ENCODE data around the gene ACOT8. TPM values are rescaled to one million over a fixed set of nuclear protein-coding genes. Genes with fewer than 3 reads are reported as not detected.

Gene ACOT8
- total RNA-seq, 1 donor from 2014 or later: 50.6 TPM

DNA sequence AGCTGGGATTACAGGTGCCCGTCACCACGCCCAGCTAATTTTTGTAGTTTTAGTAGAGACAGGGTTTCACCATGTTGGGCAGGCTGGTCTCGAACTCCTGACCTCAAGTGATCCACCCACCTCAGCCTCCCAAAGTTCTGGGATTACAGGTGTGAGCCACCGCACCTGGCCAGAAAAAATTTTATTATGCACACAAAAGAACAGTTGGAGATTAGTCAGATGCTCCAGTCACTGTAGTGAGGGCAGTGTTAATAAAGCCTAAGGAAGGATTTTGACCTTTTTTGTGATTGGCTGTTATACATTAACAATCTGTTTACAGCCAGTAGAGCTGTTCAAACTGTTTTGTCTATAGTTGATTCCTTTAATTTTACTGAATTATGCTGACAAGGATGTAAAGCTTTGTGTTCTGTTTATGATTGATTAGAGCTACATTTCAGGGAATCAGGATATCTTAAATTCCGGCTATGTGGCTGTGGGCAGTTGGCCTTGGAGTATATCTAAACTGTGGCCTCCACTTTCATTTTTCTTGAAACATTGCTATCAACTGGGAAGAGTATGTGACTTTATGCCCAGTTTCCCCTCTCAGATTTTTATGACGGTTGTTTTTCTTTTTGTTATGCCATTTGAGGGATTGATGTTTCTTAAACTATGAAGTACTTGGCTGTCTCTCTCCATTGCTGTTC is 10.1 kb upstream of the ACOT8 start:
- no peaks in the 10 kb centered on the region for H3K36me3 ChIP-seq
- no peak for DNase-seq (ENCODE audit: extremely low spot score in 2 of 2)
- H3K4me3 ChIP-seq: no peak overlapping the region
- H3K27me3 ChIP-seq: no peaks in the 10 kb centered on the region
- no peaks in the 10 kb centered on the region for H3K4me1 ChIP-seq
- intact Hi-C loops (cut with DNase I): no loop called here
- H3K9me3 ChIP-seq: no peaks in the 10 kb centered on the region
- TF ChIP-seq POLR2AphosphoS5 (IDR thresholded peaks at IDR 0.05; ENCODE audit: insufficient read depth in 1 of 2, low read depth in 1 of 2): no peak
- no peak overlapping the region for H3K27ac ChIP-seq

DNA sequence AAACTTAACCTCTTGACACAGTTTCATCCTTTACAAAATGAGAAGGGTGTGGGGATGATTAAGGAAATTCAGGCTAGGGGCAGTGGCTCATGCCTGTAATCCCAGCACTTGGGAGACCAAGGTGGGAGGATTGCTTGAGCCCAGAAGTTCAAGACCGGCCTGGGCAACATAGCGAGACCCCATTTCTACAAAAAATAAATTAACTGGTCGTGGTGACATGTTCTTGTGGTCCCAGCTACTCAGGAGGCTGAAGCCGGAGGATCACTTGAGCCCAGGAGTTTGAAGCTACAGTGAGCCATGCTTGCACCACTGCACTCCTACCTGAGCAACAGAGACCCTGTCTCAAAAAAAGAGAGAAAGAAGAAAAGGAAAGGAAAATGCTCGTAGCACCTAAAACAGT is 9.3 kb upstream of the ACOT8 start:
- no peaks in the 10 kb centered on the region for H3K27me3 ChIP-seq
- no peaks in the 10 kb centered on the region for H3K4me1 ChIP-seq

DNA sequence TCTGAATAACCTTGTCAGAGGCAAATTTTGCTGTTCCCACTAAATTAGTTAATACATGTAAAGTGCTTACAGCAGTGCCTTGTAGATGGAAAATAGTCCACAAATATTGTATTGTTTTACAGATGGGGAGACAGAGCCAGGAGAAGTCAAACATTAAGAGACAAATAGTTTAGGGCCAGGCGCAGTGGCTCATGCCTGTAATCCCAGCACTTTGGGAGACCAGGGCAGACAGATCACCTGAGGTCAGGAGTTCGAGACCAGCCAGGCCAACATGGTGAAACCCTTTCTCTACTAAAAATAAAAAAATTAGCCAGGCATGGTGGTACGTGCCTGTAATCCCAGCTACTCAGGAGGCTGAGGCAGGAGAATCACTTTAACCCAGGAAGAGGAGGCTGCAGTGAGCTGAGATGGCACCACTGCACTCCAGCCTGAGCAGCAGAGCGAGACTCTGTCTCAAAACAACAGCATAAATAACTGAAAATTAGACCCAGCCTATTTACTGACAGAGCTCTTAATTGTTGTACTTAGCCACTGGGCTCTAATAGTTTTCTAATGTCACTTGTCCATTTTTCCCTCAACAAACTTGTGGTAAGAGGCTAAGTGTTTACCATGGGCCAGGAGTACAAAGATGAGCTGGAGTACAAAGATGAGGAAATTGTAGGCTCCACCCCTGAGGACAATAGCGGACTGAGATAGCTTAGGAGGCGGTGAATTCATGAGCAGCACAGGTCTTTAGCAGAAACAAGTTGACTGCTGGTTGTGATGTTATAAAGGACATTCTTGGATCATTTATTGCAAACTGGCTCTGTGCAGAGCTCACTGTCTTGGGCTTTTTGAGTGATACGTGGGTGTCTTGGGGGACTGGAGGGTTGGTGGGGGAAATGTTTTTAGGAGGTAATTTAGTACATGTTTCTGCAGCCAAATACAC is 6.6 kb upstream of the ACOT8 start:
- H3K36me3 ChIP-seq: no peaks in the 10 kb centered on the region
- TF ChIP-seq, protein P1, sequence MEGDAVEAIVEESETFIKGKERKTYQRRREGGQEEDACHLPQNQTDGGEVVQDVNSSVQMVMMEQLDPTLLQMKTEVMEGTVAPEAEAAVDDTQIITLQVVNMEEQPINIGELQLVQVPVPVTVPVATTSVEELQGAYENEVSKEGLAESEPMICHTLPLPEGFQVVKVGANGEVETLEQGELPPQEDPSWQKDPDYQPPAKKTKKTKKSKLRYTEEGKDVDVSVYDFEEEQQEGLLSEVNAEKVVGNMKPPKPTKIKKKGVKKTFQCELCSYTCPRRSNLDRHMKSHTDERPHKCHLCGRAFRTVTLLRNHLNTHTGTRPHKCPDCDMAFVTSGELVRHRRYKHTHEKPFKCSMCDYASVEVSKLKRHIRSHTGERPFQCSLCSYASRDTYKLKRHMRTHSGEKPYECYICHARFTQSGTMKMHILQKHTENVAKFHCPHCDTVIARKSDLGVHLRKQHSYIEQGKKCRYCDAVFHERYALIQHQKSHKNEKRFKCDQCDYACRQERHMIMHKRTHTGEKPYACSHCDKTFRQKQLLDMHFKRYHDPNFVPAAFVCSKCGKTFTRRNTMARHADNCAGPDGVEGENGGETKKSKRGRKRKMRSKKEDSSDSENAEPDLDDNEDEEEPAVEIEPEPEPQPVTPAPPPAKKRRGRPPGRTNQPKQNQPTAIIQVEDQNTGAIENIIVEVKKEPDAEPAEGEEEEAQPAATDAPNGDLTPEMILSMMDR (IDR thresholded peaks at IDR 0.05): no peak
- no peak for TF ChIP-seq POLR2AphosphoS5 (IDR thresholded peaks at IDR 0.05; ENCODE audit: insufficient read depth in 1 of 2, low read depth in 1 of 2)
- TF ChIP-seq POLR2A (IDR thresholded peaks at IDR 0.05): no peak
- no peaks in the 10 kb centered on the region for H3K27me3 ChIP-seq
- DNase-seq (ENCODE audit: extremely low spot score in 2 of 2): no peak
- no peak overlapping the region for H3K27ac ChIP-seq
- intact Hi-C loops (cut with DNase I): no loop called here
- no peak overlapping the region for H3K4me3 ChIP-seq
- H3K4me1 ChIP-seq: no peaks in the 10 kb centered on the region
- H3K9me3 ChIP-seq: no peaks in the 10 kb centered on the region

More for the DNA sequence above, 9.3 kb upstream of the ACOT8 start:
- Histone ChIP-seq H3K4me3 (no peak overlapping the region), H3K36me3 (no peaks in the 10 kb centered on the region), H3K27ac (no peak overlapping the region), H3K9me3 (no peaks in the 10 kb centered on the region)
- no peak for TF ChIP-seq POLR2AphosphoS5 (IDR thresholded peaks at IDR 0.05; ENCODE audit: insufficient read depth in 1 of 2, low read depth in 1 of 2)
- TF ChIP-seq, protein P1 (IDR thresholded peaks at IDR 0.05): no peak
- no peak for TF ChIP-seq POLR2A (IDR thresholded peaks at IDR 0.05)
- DNase-seq (ENCODE audit: extremely low spot score in 2 of 2): no peak
- intact Hi-C loops (cut with DNase I): no loop called here

DNA sequence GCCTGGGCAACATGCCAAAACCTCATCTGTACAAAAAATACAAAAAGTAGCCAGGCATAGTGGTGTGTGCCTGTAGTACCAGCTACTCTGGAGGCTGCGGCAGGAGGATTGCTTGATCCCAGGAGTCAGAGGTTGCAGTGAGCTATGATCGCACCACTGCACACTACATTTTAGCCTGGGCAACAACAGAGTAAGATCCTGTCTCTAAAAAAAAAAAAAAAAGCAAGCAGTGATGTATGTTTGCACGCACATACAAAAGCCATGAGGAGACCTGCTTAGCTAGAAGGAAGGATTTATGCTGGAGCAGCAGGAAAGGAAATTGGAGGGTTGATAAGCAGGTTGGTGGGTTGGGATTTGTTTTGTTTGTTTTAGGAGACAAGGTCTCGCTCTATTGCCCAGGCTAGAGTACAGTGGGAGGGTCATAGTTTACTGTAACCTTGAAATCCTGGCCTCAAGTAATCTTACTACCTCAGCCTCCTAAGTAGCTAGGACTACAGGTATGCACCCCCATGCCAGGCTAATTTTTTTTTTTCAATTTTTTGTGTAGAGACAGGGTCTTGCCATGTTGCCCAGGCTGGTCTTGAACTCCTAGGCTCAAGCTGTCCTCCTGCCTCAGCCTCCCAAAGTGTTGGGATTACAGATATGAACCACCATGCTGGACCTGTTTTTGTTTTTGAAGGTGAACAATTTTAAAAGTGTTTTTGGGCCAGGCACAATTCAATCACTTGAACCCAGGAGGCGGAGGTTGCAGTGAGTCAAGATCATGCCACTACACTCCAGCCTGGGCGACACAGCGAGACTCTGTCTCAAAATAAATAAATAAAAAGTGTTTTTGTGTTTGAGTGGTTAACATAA is 4.3 kb upstream of the ACOT8 start:
- Histone ChIP-seq H3K27me3 (no peaks in the 10 kb centered on the region), H3K4me3 (no peak overlapping the region), H3K9me3 (no peaks in the 10 kb centered on the region), H3K36me3 (no peaks in the 10 kb centered on the region), H3K27ac (no peak overlapping the region), H3K4me1 (peaks cover 14% of the 10 kb centered on the region)
- intact Hi-C loops (cut with DNase I): no loop called here
- TF ChIP-seq POLR2AphosphoS5 (IDR thresholded peaks at IDR 0.05; ENCODE audit: insufficient read depth in 1 of 2, low read depth in 1 of 2): no peak
- no peak for TF ChIP-seq POLR2A (IDR thresholded peaks at IDR 0.05)
- TF ChIP-seq, protein P1 (IDR thresholded peaks at IDR 0.05): no peak
- DNase-seq (ENCODE audit: extremely low spot score in 2 of 2): no peak

DNA sequence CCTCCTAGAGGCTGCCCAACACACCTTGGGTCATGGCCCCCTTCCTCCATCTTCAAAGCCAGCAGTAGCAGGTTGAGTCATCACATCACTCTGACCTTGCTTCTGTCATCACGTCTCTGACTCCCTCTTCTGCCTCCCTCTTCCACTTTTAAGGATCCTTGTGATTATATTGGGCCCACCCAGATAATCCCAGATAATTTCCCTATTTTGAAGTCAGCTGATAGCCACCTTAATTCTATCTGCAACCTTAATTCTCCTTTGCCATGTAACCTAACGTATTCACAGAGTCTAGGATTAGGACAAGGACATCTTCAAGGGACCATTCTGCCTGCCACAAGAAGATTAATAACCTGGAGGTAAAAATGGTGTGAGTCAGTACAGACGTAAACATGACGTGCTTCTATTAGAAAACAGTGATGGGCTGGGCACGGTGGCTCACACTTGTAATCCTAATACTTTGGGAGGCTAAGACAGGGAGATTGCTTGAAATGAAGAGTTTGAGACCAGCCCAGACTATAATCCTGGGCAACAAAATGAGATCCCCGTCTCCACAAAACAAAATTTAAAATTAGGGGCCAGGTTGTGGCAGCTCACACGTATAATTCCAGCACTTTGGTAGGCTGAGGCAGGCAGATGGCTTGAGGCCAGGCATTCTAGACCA is 3.5 kb upstream of the ACOT8 start:
- Histone ChIP-seq H3K4me1 (peaks cover 22% of the 10 kb centered on the region), H3K36me3 (no peaks in the 10 kb centered on the region), H3K27ac (no peak overlapping the region), H3K4me3 (no peak overlapping the region), H3K27me3 (no peaks in the 10 kb centered on the region), H3K9me3 (no peaks in the 10 kb centered on the region)
- intact Hi-C loops (cut with DNase I): no loop called here
- TF ChIP-seq, protein P1 (IDR thresholded peaks at IDR 0.05): no peak
- TF ChIP-seq POLR2AphosphoS5 (IDR thresholded peaks at IDR 0.05; ENCODE audit: insufficient read depth in 1 of 2, low read depth in 1 of 2) (no peak), POLR2A (IDR thresholded peaks at IDR 0.05) (no peak)
- no peak for DNase-seq (ENCODE audit: extremely low spot score in 2 of 2)
